Measurements from ENCODE around the gene ANGPT4. TPM values are rescaled to one million over a fixed set of nuclear protein-coding genes. Genes with fewer than 3 reads are reported as not detected.
"Not testable (repeated sequence)": the region's sequence is repeated elsewhere in the genome, so short reads cannot be mapped to it uniquely, and the experiment has no call there.

Gene ANGPT4
- total RNA-seq, 2 donors from 2014 or later = not detected

- not testable (repeated sequence) for H3K4me3 Mint-ChIP-seq; DNase-seq; ATAC-seq; H3K27me3 Mint-ChIP-seq; H3K9me3 ChIP-seq (ENCODE audit: control insufficient read depth, low read length, poor library complexity, severe bottlenecking); H3K36me3 Mint-ChIP-seq (ENCODE audit: low read depth)
- Mint-ChIP-seq H3K4me1 (peaks cover 40% of the 10 kb centered on the region), H3K27ac (peak overlapping the region; percentile 41)
Observed at GRCh38 chr20:848731-849130, 67.4 kb downstream of the ANGPT4 start.

- H3K9me3 ChIP-seq (ENCODE audit: control insufficient read depth, low read length, poor library complexity, severe bottlenecking) = no peaks in the 10 kb centered on the region
- H3K36me3 Mint-ChIP-seq (ENCODE audit: low read depth) = peaks cover 4% of the 10 kb centered on the region
- H3K4me1 Mint-ChIP-seq = peaks cover 36% of the 10 kb centered on the region
- no peak for DNase-seq
- ATAC-seq = no peak
- peak overlapping the region; percentile 92 for H3K27ac Mint-ChIP-seq
- H3K27me3 Mint-ChIP-seq = no peaks in the 10 kb centered on the region
- H3K4me3 Mint-ChIP-seq = no peak overlapping the region
Observed at GRCh38 chr20:848193-848592, 67.9 kb downstream of the ANGPT4 start.

DNA sequence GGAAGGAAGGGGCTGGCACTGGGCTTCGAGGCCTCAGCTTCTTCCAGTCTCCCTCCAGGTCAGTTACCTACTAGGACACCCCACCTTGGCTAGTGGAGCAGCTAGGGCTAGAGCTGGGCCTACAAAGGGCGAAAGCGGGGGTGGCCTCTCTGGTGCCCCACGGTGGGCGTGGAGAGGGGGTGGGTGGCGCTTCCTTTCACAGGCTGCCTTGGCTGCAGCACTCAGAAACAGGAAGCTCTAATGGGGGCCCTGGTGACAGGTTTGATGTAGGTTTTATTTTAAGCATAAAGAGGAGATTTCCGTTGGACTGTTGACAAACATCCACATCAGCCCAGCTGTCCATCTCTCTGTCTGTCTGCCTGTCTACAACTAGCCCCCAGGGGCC is 69.2 kb downstream of the ANGPT4 start:
- peak overlapping the region; percentile 92 for H3K27ac Mint-ChIP-seq
- H3K27me3 Mint-ChIP-seq = no peaks in the 10 kb centered on the region
- H3K4me3 Mint-ChIP-seq = peak overlapping the region; percentile 95
- H3K9me3 ChIP-seq (ENCODE audit: control insufficient read depth, low read length, poor library complexity, severe bottlenecking) = no peaks in the 10 kb centered on the region
- peaks cover 36% of the 10 kb centered on the region for H3K4me1 Mint-ChIP-seq
- peaks cover 3% of the 10 kb centered on the region for H3K36me3 Mint-ChIP-seq (ENCODE audit: low read depth)
- DNase-seq (peak in 2 of 3 donors; percentile 39 to 45), ATAC-seq (peak; percentile 47)

GRCh38 chr20:845941-846893 is 69.9 kb downstream of the ANGPT4 start:
- Mint-ChIP-seq H3K36me3 (ENCODE audit: low read depth) (no peaks in the 10 kb centered on the region), H3K4me1 (peaks cover 33% of the 10 kb centered on the region), H3K27ac (peak overlapping the region; percentile 92), H3K27me3 (no peaks in the 10 kb centered on the region), H3K4me3 (peak overlapping the region; percentile 95)
- no peaks in the 10 kb centered on the region for H3K9me3 ChIP-seq (ENCODE audit: control insufficient read depth, low read length, poor library complexity, severe bottlenecking)
- peak; percentile 3 for ATAC-seq
- no peak for DNase-seq

- Mint-ChIP-seq H3K27me3 (no peaks in the 10 kb centered on the region), H3K36me3 (ENCODE audit: low read depth) (no peaks in the 10 kb centered on the region), H3K4me3 (peak overlapping the region; percentile 95), H3K27ac (peak overlapping the region; percentile 92), H3K4me1 (peaks cover 33% of the 10 kb centered on the region)
- H3K9me3 ChIP-seq (ENCODE audit: control insufficient read depth, low read length, poor library complexity, severe bottlenecking) = no peaks in the 10 kb centered on the region
- DNase-seq (no peak), ATAC-seq (no peak)
Observed at GRCh38 chr20:845226-845868, 70.8 kb downstream of the ANGPT4 start.

DNA sequence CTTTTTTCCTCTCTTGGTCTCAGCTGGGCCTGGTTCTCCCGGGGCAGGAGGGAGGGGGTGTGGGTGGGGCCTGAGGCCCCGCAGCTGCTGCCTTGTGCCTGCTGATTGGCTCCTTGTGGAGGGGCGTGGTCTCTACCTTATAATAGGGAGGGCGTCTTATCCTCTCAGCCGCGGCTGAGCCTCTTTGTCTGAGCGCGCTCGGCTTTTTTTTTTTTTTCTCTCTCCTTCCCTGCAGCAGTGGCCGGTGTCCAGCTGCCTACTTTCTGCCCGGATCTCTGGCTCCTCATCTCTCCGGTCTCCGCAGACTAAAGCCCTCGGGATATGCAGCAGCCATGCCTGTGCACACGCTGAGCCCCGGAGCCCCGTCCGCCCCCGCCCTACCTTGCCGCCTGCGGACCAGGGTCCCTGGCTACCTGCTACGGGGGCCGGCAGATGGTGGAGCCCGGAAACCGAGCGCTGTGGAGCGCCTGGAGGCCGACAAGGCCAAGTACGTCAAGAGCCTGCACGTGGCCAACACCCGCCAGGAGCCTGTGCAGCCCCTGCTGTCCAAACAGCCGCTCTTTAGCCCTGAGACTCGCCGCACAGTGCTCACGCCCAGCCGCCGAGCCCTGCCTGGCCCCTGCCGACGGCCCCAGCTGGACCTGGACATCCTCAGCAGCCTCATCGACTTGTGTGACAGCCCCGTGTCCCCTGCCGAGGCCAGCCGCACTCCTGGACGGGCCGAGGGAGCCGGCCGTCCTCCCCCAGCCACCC is 71.5 kb downstream of the ANGPT4 start:
- ATAC-seq (peak; percentile 98), DNase-seq (peak; percentile 74 to 85 (median 85))
- Mint-ChIP-seq H3K27ac (peak overlapping the region; percentile 65), H3K36me3 (ENCODE audit: low read depth) (no peaks in the 10 kb centered on the region), H3K4me1 (peaks cover 30% of the 10 kb centered on the region), H3K27me3 (no peaks in the 10 kb centered on the region), H3K4me3 (peak overlapping the region; percentile 95)
- no peaks in the 10 kb centered on the region for H3K9me3 ChIP-seq (ENCODE audit: control insufficient read depth, low read length, poor library complexity, severe bottlenecking)

- Mint-ChIP-seq H3K4me3 (no peak overlapping the region), H3K4me1 (peaks cover 28% of the 10 kb centered on the region), H3K27ac (peak overlapping the region; percentile 65), H3K36me3 (ENCODE audit: low read depth) (no peaks in the 10 kb centered on the region), H3K27me3 (no peaks in the 10 kb centered on the region)
- DNase-seq (no peak), ATAC-seq (no peak)
- no peaks in the 10 kb centered on the region for H3K9me3 ChIP-seq (ENCODE audit: control insufficient read depth, low read length, poor library complexity, severe bottlenecking)
Observed at GRCh38 chr20:843912-844311, 72.2 kb downstream of the ANGPT4 start.

GRCh38 chr20:842547-842940 is 73.6 kb downstream of the ANGPT4 start:
- Mint-ChIP-seq H3K27me3 (no peaks in the 10 kb centered on the region), H3K27ac (no peak overlapping the region), H3K36me3 (ENCODE audit: low read depth) (no peaks in the 10 kb centered on the region), H3K4me3 (no peak overlapping the region), H3K4me1 (peaks cover 35% of the 10 kb centered on the region)
- H3K9me3 ChIP-seq (ENCODE audit: control insufficient read depth, low read length, poor library complexity, severe bottlenecking) = no peaks in the 10 kb centered on the region
- ATAC-seq (no peak), DNase-seq (no peak)

- no peaks in the 10 kb centered on the region for H3K27me3 Mint-ChIP-seq
- peak overlapping the region; percentile 70 for H3K4me3 Mint-ChIP-seq
- DNase-seq (no peak), ATAC-seq (no peak)
- H3K4me1 Mint-ChIP-seq = peaks cover 31% of the 10 kb centered on the region
- no peaks in the 10 kb centered on the region for H3K9me3 ChIP-seq (ENCODE audit: control insufficient read depth, low read length, poor library complexity, severe bottlenecking)
- H3K27ac Mint-ChIP-seq = no peak overlapping the region
- no peaks in the 10 kb centered on the region for H3K36me3 Mint-ChIP-seq (ENCODE audit: low read depth)
Observed at GRCh38 chr20:841568-842546, 74.3 kb downstream of the ANGPT4 start.

- Mint-ChIP-seq H3K27me3 (no peaks in the 10 kb centered on the region), H3K36me3 (ENCODE audit: low read depth) (no peaks in the 10 kb centered on the region), H3K27ac (no peak overlapping the region), H3K4me1 (peaks cover 30% of the 10 kb centered on the region), H3K4me3 (peak overlapping the region; percentile 75)
- no peak for ATAC-seq
- no peak for DNase-seq
- no peaks in the 10 kb centered on the region for H3K9me3 ChIP-seq (ENCODE audit: control insufficient read depth, low read length, poor library complexity, severe bottlenecking)
Observed at GRCh38 chr20:840858-841567, 75.1 kb downstream of the ANGPT4 start.

DNA sequence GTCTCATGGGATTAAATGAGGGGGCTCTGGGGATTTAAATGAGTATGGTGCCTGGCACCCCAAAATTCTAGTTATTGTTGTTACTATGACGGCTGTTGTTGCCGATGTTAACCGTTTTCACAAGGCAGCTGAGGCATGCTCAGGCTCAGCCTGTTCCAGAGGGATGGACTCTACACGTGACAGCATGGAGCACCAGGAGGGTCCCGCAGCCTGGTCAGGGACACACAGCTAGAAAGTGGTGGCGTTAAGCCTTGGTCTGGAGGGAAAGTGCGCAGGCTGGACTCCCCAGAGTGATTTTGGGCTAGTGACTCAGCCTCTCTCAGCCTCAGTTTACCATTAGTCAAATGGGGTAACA is 75.7 kb downstream of the ANGPT4 start:
- ATAC-seq (no peak), DNase-seq (no peak)
- H3K9me3 ChIP-seq (ENCODE audit: control insufficient read depth, low read length, poor library complexity, severe bottlenecking) = no peaks in the 10 kb centered on the region
- H3K4me3 Mint-ChIP-seq = peak overlapping the region; percentile 75
- no peaks in the 10 kb centered on the region for H3K27me3 Mint-ChIP-seq
- H3K27ac Mint-ChIP-seq = no peak overlapping the region
- H3K36me3 Mint-ChIP-seq (ENCODE audit: low read depth) = no peaks in the 10 kb centered on the region
- peaks cover 28% of the 10 kb centered on the region for H3K4me1 Mint-ChIP-seq

- Mint-ChIP-seq H3K4me1 (peaks cover 34% of the 10 kb centered on the region), H3K27ac (no peak overlapping the region), H3K4me3 (no peak overlapping the region), H3K36me3 (ENCODE audit: low read depth) (no peaks in the 10 kb centered on the region), H3K27me3 (no peaks in the 10 kb centered on the region)
- no peak for DNase-seq
- ATAC-seq = no peak
- no peaks in the 10 kb centered on the region for H3K9me3 ChIP-seq (ENCODE audit: control insufficient read depth, low read length, poor library complexity, severe bottlenecking)
Observed at GRCh38 chr20:839626-840025, 76.5 kb downstream of the ANGPT4 start.
